OCI-LY7 (cell line): ENCODE measurements around the gene FAM120A. TPM values are rescaled to one million over a fixed set of nuclear protein-coding genes. Genes with fewer than 3 reads are reported as not detected.

ENCODE experiments used
- BruUV-seq: library from RNA; stranded (reverse); fragments of 400-500 nt; replicated peaks from 2 replicates; lab custom pipeline; 2021; lab: Mats Ljungman, UMichigan
- CTCF ChIA-PET: fragments of 300-600 bp; sonication (Branson Sonifier 250); formaldehyde crosslinking; loops from one replicate; lab custom pipeline; 2022; ENCODE audit warnings: antibody characterized with exemption; ENCODE audit not compliant: unreplicated experiment; lab: Charles Lee
- POLR2A ChIA-PET: fragments of 300-600 bp; sonication (Branson Sonifier 250); formaldehyde crosslinking; loops from one replicate; lab custom pipeline; 2022; ENCODE audit warnings: antibody characterized with exemption; lab: Charles Lee
- DNase-seq: peaks from one replicate; pipeline ENCODE4 v3.0.0-alpha.2; 2015; ENCODE audit warnings: low spot score
- H2AFZ ChIP-seq: fragments of 200-600 bp; sonication (generic), shearing (Covaris generic); 2 replicates; pipeline ENCODE4 v1.6.1; 2014; ENCODE audit warnings: mild to moderate bottlenecking, antibody characterized with exemption, low read length, moderate library complexity
- H3K27ac ChIP-seq: fragments of 200-600 bp; sonication (generic); 2 replicates; pipeline ENCODE4 v1.5.1; 2014; ENCODE audit warnings: mixed run types, low read depth, mild to moderate bottlenecking, moderate library complexity, low read length, inconsistent platforms; ENCODE audit not compliant: poor library complexity, severe bottlenecking
- H3K36me3 ChIP-seq: fragments of 200-600 bp; sonication (generic); 2 replicates; pipeline ENCODE4 v1.6.1; 2014; ENCODE audit warnings: mild to moderate bottlenecking, antibody characterized with exemption, low read length, moderate library complexity, mixed read lengths; ENCODE audit not compliant: insufficient read depth
- H3K4me1 ChIP-seq: fragments of 200-600 bp; sonication (generic); 2 replicates; pipeline ENCODE4 v1.5.1; 2014; ENCODE audit warnings: mild to moderate bottlenecking, low read length; ENCODE audit not compliant: insufficient read depth, poor library complexity, severe bottlenecking
- H3K4me2 ChIP-seq: fragments of 200-600 bp; sonication (generic); 2 replicates; pipeline ENCODE4 v1.6.1; 2014; ENCODE audit warnings: mild to moderate bottlenecking, low read length
- H3K4me3 ChIP-seq: fragments of 200-600 bp; sonication (generic); 2 replicates; pipeline ENCODE4 v1.5.1; 2014; ENCODE audit warnings: mild to moderate bottlenecking, low read depth, low read length; ENCODE audit not compliant: poor library complexity, severe bottlenecking
- H3K79me2 ChIP-seq: fragments of 200-600 bp; sonication (generic); 2 replicates; pipeline ENCODE4 v1.6.1; 2016; ENCODE audit warnings: low read depth, mild to moderate bottlenecking, low read length, moderate library complexity, mixed read lengths; ENCODE audit not compliant: insufficient read depth
- H3K9me2 ChIP-seq: fragments of 200-600 bp; sonication (generic); 2 replicates; pipeline ENCODE4 v1.6.1; 2016; ENCODE audit warnings: mild to moderate bottlenecking, low read length, mixed read lengths; ENCODE audit not compliant: insufficient read depth
- H3K9me3 ChIP-seq: fragments of 200-600 bp; sonication (generic); 2 replicates; pipeline ENCODE4 v1.6.1; 2014; ENCODE audit warnings: mild to moderate bottlenecking, mixed run types, low read length, mixed read lengths
- H4K20me1 ChIP-seq: fragments of 200-600 bp; sonication (generic); 2 replicates; pipeline ENCODE4 v1.6.1; 2014; ENCODE audit warnings: mild to moderate bottlenecking, antibody characterized with exemption, low read length, moderate library complexity, mixed read lengths; ENCODE audit not compliant: insufficient read depth
- EZH2phosphoT487 ChIP-seq: fragments of 200-600 bp; sonication (generic); IDR thresholded peaks from 2 replicates; pipeline ENCODE4 v1.6.1; 2018; ENCODE audit warnings: low read depth, borderline replicate concordance, mild to moderate bottlenecking, mixed run types, antibody characterized with exemption, low read length, moderate library complexity, mixed read lengths
- intact Hi-C: fragments of 100-400 bp; cut with micrococcal nuclease; formaldehyde crosslinking; loops from one replicate; pipeline ENCODE4 v1.10.0; 2022; ENCODE audit not compliant: unreplicated experiment
- total RNA-seq, 2 experiments: library from RNA; depleted of rRNA in 1 of 2; stranded (reverse); fragments of >200 nt in 1 of 2; shearing (Covaris generic) in 1 of 2; gene quantifications; 2 replicates each; pipeline ENCODE4 v1.2.3, GENCODE V29; 2014 to 2022
- TF ChIP-seq, protein P1 (sequence below): fragments of 200-600 bp; sonication (generic); conservative IDR thresholded peaks from 2 replicates; pipeline ENCODE4 v1.5.1; 2014; ENCODE audit warnings: mild to moderate bottlenecking, antibody characterized with exemption, low read length, moderate library complexity, mixed read lengths

The FAM120A gene
- total RNA-seq, 2 experiments from 2014 or later = 81.9 to 104 TPM

DNA sequence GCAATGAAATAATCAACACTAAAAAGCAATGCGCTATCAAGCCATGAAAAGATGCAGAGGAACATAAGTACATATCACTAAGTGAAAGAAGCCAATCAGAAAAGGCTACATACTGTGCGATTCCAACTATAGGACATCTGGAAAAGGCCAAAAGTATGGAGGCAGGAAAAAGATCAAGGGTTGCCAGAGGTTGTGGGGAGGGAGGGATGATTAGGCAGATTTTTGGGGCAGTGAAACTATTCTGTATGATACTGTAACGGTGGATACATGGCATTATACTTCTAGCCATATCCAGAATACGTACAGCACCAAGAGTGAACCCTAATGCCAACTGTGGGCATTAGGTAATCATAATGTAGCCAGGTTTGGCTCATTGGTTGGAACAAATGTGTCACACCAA, 51.9 kb downstream of the FAM120A start:
- intact Hi-C loops = no loop called here
- Histone ChIP-seq H3K36me3 (peaks cover 75% of the 10 kb centered on the region), H3K27ac (no peak overlapping the region), H2AFZ (no peak overlapping the region), H3K4me1 (peaks cover 38% of the 10 kb centered on the region), H3K9me2 (no peaks in the 10 kb centered on the region), H3K79me2 (peaks cover 25% of the 10 kb centered on the region; the same call in 1 of the 2 replicates), H3K4me3 (no peak overlapping the region), H3K9me3 (no peaks in the 10 kb centered on the region), H4K20me1 (no peaks in the 10 kb centered on the region), H3K4me2 (no peak overlapping the region)
- CTCF ChIA-PET = no interaction called here
- TF ChIP-seq, protein P1, sequence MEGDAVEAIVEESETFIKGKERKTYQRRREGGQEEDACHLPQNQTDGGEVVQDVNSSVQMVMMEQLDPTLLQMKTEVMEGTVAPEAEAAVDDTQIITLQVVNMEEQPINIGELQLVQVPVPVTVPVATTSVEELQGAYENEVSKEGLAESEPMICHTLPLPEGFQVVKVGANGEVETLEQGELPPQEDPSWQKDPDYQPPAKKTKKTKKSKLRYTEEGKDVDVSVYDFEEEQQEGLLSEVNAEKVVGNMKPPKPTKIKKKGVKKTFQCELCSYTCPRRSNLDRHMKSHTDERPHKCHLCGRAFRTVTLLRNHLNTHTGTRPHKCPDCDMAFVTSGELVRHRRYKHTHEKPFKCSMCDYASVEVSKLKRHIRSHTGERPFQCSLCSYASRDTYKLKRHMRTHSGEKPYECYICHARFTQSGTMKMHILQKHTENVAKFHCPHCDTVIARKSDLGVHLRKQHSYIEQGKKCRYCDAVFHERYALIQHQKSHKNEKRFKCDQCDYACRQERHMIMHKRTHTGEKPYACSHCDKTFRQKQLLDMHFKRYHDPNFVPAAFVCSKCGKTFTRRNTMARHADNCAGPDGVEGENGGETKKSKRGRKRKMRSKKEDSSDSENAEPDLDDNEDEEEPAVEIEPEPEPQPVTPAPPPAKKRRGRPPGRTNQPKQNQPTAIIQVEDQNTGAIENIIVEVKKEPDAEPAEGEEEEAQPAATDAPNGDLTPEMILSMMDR = no peak
- TF ChIP-seq EZH2phosphoT487 = no peak
- no TSS peak for BruUV-seq
- POLR2A ChIA-PET = no interaction called here
- DNase-seq = no peak

DNA sequence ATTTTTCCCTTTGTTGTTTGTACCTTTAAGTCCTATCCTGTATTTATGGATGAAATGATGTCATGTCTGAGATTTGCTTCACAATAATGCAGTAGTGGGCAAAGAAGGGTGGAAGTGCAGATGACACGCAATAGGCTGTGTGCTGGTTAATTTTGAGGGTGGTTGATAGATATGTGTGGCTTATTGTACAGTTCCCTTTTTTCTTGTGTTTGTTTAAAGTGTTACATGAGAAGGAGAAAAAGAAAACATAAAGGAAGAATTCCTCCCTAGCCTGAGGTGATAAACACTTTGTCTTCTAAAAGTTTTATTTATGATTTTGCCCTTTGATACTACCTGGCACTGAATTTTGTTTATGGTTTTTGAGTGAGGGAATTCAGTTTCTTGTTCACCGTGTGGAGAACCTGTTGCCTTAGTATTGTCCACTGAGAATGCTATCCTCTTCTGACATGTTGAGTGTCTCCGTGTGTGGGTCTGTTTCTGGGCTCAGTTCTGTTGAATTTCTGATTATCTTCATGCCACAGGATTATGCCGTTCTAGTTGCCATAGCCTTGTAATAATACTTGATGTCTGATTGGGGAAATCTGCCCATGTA, 54.2 kb downstream of the FAM120A start:
- Histone ChIP-seq H3K27ac (no peak overlapping the region), H3K4me2 (peak overlapping the region; percentile 18), H3K4me3 (no peak overlapping the region), H3K36me3 (peaks cover 53% of the 10 kb centered on the region), H4K20me1 (no peaks in the 10 kb centered on the region), H2AFZ (no peak overlapping the region), H3K9me3 (no peaks in the 10 kb centered on the region), H3K9me2 (no peaks in the 10 kb centered on the region), H3K79me2 (peaks cover 29% of the 10 kb centered on the region; the same call in 1 of the 2 replicates), H3K4me1 (peaks cover 33% of the 10 kb centered on the region)
- intact Hi-C loops = no loop called here
- no peak for DNase-seq
- CTCF ChIA-PET = no interaction called here
- TF ChIP-seq, protein P1 = no peak
- no peak for TF ChIP-seq EZH2phosphoT487
- POLR2A ChIA-PET = no interaction called here
- no TSS peak for BruUV-seq

DNA sequence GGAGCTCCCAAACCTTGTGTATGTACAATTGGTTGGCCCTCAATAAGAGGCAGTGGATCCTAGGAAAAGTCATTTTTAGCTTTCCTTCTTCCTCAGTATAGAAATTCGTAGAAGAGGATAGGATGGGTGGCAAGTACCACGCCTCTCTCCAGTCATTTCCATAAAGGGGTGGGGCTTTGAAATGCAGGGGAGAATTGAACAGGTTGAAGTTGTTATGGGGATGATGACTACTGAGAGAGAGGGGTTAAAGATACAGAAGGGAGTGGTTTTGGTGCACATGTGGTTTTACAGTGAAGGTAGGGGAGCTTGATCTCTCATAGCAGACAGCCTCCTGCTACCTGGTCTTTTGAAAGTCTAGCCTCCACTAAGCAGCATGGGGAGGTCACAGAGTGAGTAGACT, 56.3 kb downstream of the FAM120A start:
- H3K9me3 ChIP-seq = no peaks in the 10 kb centered on the region
- peaks cover 22% of the 10 kb centered on the region for H3K4me1 ChIP-seq
- no peaks in the 10 kb centered on the region for H3K9me2 ChIP-seq
- H3K36me3 ChIP-seq = peaks cover 34% of the 10 kb centered on the region
- H3K4me2 ChIP-seq = no peak overlapping the region
- H3K4me3 ChIP-seq = no peak overlapping the region
- POLR2A ChIA-PET = no interaction called here
- H2AFZ ChIP-seq = no peak overlapping the region
- intact Hi-C loops = no loop called here
- no TSS peak for BruUV-seq
- H4K20me1 ChIP-seq = no peaks in the 10 kb centered on the region
- H3K27ac ChIP-seq = no peak overlapping the region
- TF ChIP-seq, protein P1 = no peak
- TF ChIP-seq EZH2phosphoT487 = no peak
- CTCF ChIA-PET = no interaction called here
- peaks cover 43% of the 10 kb centered on the region; the same call in 1 of the 2 replicates for H3K79me2 ChIP-seq
- DNase-seq = no peak
